Kidney epithelial cell (primary cell): ENCODE data around the gene GAS7. TPM values are rescaled to one million over a fixed set of nuclear protein-coding genes. Genes with fewer than 3 reads are reported as not detected.

Experiments used
- DNase-seq: peaks from one replicate; pipeline ENCODE4 v3.0.0-alpha.2; 2010; ENCODE audit warnings: low read depth
- H3K27me3 ChIP-seq: 2 replicates; pipeline ENCODE4 v1.6.0; 2011; ENCODE audit warnings: low read length; ENCODE audit not compliant: control insufficient read depth, insufficient read depth
- H3K36me3 ChIP-seq: 2 replicates; pipeline ENCODE4 v1.5.1; 2011; ENCODE audit warnings: low read length; ENCODE audit not compliant: control insufficient read depth, insufficient read depth
- H3K4me3 ChIP-seq: 2 replicates; pipeline ENCODE4 v1.5.1; 2011; ENCODE audit warnings: low read depth, mild to moderate bottlenecking, control low read depth, low read length
- total RNA-seq: library from RNA; depleted of rRNA; stranded (reverse); fragments of >200 nt; gene quantifications from 2 replicates; pipeline ENCODE4 v1.2.3, GENCODE V29; 2015
- TF ChIP-seq, protein P1 (sequence below): IDR thresholded peaks from 2 replicates; pipeline ENCODE4 v1.5.1; 2011; ENCODE audit warnings: mild to moderate bottlenecking, moderate library complexity, low read length, control low read depth, inconsistent platforms; ENCODE audit not compliant: insufficient read depth, poor library complexity, severe bottlenecking

GAS7 gene
- total RNA-seq, 1 donor from 2014 or later, result 3.6 TPM

GRCh38 chr17:10156599-10156947, 41.8 kb downstream of the GAS7 start:
- no peaks in the 10 kb centered on the region for H3K27me3 ChIP-seq
- H3K4me3 ChIP-seq, result no peak overlapping the region
- H3K36me3 ChIP-seq, result no peaks in the 10 kb centered on the region
- DNase-seq, result no peak
- TF ChIP-seq, protein P1, sequence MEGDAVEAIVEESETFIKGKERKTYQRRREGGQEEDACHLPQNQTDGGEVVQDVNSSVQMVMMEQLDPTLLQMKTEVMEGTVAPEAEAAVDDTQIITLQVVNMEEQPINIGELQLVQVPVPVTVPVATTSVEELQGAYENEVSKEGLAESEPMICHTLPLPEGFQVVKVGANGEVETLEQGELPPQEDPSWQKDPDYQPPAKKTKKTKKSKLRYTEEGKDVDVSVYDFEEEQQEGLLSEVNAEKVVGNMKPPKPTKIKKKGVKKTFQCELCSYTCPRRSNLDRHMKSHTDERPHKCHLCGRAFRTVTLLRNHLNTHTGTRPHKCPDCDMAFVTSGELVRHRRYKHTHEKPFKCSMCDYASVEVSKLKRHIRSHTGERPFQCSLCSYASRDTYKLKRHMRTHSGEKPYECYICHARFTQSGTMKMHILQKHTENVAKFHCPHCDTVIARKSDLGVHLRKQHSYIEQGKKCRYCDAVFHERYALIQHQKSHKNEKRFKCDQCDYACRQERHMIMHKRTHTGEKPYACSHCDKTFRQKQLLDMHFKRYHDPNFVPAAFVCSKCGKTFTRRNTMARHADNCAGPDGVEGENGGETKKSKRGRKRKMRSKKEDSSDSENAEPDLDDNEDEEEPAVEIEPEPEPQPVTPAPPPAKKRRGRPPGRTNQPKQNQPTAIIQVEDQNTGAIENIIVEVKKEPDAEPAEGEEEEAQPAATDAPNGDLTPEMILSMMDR, result no peak

DNA sequence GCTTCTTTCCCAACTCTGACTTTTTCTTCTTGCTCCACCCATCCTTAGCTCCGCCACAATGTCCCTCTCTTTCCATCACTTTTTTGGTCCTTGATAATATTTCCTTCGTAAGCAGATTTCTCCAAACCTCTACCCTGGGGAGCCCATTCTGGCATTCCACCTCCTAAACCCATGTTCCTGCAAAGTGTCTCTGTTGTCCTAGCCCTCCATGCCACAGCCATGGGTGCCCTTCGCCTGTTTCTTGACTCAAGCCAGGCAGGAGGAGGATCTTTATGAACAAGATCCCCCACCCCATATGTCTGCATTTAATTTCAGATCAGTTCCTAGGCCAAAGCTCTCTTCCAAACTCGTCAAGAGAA, 42.4 kb downstream of the GAS7 start:
- no peaks in the 10 kb centered on the region for H3K27me3 ChIP-seq
- no peak overlapping the region for H3K4me3 ChIP-seq
- TF ChIP-seq, protein P1, result no peak
- DNase-seq, result no peak
- no peaks in the 10 kb centered on the region for H3K36me3 ChIP-seq

GRCh38 chr17:10155371-10156076, 42.9 kb downstream of the GAS7 start:
- TF ChIP-seq, protein P1, result no peak
- no peak for DNase-seq
- Histone ChIP-seq H3K36me3 (no peaks in the 10 kb centered on the region), H3K27me3 (no peaks in the 10 kb centered on the region), H3K4me3 (no peak overlapping the region)

DNA sequence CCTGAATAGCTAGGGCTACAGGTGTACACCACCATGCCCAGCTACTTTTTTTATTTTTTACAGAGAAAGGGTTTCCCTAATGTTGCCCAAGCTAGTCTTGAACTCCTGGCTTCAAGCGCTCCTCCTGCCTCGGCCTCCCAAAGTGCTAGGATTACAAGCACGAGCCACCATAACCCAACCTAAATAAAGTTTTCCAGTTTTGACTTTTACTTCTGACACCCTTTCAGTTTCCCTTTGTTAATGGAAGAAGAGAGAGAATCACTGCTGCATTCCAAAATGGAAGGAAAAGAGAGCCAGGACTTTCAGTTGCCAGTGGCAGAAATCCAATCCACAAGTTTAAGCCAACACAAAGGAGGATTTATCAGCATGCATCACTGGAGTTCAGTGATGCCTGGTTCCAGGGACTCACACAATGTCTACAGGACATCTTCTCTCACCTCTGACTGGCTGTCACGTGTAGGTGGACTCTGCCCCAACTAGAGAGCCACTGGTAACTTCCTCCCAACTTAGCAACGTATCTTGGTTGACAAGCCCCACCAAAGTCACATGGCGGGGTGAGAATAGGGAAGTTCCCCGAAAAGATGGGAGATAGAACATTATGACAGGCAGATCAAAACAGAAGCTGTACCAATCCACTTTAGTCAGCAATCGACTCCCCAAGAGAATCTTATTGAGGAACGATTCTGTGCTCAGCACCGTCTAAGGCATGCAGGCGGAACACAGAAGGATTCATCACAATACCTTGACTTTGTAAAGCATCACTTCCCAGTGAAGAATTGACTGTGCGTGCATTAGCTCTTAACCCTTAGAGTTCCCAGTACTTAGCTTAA, 46.5 kb downstream of the GAS7 start:
- no peaks in the 10 kb centered on the region for H3K27me3 ChIP-seq
- H3K4me3 ChIP-seq, result no peak overlapping the region
- no peak for DNase-seq
- TF ChIP-seq, protein P1, result no peak
- H3K36me3 ChIP-seq, result no peaks in the 10 kb centered on the region

DNA sequence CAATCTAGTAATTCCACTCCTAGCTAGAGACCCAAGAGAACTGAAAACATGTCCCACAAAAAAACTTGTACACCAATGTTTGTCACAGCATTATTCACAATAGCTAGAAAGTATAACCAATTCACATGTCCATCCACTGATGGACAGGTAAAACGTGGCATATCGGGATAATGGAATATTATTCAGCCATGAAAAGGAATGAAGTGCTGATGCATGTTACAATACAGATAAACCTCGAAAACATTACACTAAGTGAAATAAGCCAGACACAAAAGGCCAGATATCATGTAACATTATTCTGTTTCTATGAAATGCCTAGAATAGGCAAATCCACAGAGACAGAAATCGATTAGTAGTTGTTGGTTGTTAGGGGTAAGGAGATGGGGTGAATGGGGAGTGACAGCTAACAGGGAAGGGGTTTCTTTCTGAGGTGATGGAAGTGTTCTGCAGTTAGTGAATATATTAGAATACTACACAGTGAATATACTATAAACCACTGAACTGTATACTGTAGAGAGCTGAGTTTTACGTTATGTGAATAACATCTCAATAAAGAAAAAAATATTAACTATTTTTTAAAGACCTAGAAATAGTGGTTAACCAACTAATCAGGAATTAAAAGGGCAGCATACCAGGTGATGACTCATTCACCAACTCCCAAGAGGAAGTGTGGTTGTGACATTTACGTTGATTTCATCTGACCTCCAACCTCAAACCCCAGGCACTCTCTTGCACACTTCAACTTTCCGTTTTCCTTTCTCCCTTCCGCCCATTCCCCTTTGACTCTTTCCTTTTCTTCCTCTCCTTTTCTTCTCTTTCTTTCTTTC, 48.6 kb downstream of the GAS7 start:
- DNase-seq, result peak; percentile 65
- TF ChIP-seq, protein P1, result no peak
- Histone ChIP-seq H3K27me3 (no peaks in the 10 kb centered on the region), H3K4me3 (no peak overlapping the region), H3K36me3 (no peaks in the 10 kb centered on the region)
